G401.6 (cell line): ENCODE data around the gene KCNMA1.
A peak's percentile ranks its signal among the peaks of the same experiment; 100 is the strongest.
"Not testable (repeated sequence)": the region's sequence is repeated elsewhere in the genome, so short reads cannot be mapped to it uniquely, and the experiment has no call there.

Source experiments
- FAIRE-seq: peaks from 2 replicates; lab custom pipeline; 2012; peaks lifted over from hg19 to GRCh38; lab: Jason Lieb, UNC

KCNMA1 gene

GRCh38 chr10:77661674-77662073 lies 24.1 kb upstream of the KCNMA1 start:
- no peak for FAIRE-seq

GRCh38 chr10:77661100-77661499 lies 23.5 kb upstream of the KCNMA1 start:
- no peak for FAIRE-seq

- FAIRE-seq = not testable (repeated sequence)
These were observed 21.6 kb upstream of the KCNMA1 start for GRCh38 chr10:77659046-77659670.

- no peak for FAIRE-seq
These were observed 15.6 kb upstream of the KCNMA1 start for GRCh38 chr10:77653210-77653609.

GRCh38 chr10:77649333-77650331 lies 12.0 kb upstream of the KCNMA1 start:
- FAIRE-seq = no peak

- FAIRE-seq = no peak
These were observed 10.9 kb upstream of the KCNMA1 start for GRCh38 chr10:77648472-77648871.

GRCh38 chr10:77647543-77648293 lies 10.1 kb upstream of the KCNMA1 start:
- FAIRE-seq = no peak

- no peak for FAIRE-seq
These were observed 7.1 kb upstream of the KCNMA1 start for GRCh38 chr10:77644557-77645243.

GRCh38 chr10:77643795-77644468 lies 6.3 kb upstream of the KCNMA1 start:
- no peak for FAIRE-seq

GRCh38 chr10:77641788-77642397 lies 4.3 kb upstream of the KCNMA1 start:
- FAIRE-seq = peak; percentile 90

- no peak for FAIRE-seq
These were observed 3.7 kb upstream of the KCNMA1 start for GRCh38 chr10:77641344-77641743.

- no peak for FAIRE-seq
These were observed 2.6 kb upstream of the KCNMA1 start for GRCh38 chr10:77640167-77640566.

- FAIRE-seq = no peak
These were observed 2.1 kb upstream of the KCNMA1 start for GRCh38 chr10:77639756-77640155.

GRCh38 chr10:77638321-77639101 lies 903 bp upstream of the KCNMA1 start:
- no peak for FAIRE-seq

- no peak for FAIRE-seq
These were observed 559 bp downstream of the KCNMA1 start for GRCh38 chr10:77636967-77637531.

- FAIRE-seq = no peak
These were observed 1.2 kb downstream of the KCNMA1 start for GRCh38 chr10:77636282-77636966.

- no peak for FAIRE-seq
These were observed 2.0 kb downstream of the KCNMA1 start for GRCh38 chr10:77635402-77636227.

GRCh38 chr10:77634939-77635338 lies 2.7 kb downstream of the KCNMA1 start:
- FAIRE-seq = no peak
